ENCODE measurements around the gene COL26A1. TPM values are rescaled to one million over a fixed set of nuclear protein-coding genes. Genes with fewer than 3 reads are reported as not detected.

The COL26A1 gene
- total RNA-seq, 4 donors from 2014 or later, result 0.20 to 0.30 (median 0.21) TPM; not detected in 1

DNA sequence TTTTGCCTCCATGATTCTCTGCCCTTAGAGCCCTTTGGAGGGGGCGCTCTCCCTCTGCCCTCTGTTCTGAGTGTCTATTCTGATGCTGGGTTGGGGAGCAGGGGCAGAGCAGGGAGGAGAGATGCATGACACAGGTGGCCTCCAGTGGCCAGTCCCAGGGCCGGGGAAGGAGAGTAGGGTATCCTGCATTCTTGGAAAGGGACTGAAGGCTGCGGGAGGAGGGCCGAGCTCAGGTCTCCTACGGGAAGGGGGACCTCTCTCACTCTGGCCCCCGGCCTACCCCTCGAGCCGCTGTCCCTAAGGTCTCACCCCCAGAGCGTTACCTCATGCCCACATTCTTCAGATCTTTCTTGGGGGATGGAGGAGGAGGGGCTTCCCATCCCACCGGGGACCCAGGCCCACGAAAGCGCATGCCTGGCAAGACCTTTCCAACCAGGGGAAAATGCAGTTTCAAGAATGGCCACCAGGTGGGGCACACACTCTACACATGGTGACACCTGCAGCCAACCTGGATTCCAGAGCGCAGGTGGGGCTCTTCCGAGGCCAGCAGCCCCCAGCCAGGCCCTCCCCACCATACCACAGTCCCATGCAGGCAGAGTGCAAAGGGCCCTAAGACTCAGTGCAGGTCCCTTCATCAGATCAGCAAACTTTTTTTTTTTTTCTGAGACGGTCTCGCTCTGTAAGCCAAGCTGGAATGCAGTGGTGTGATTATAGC is 180.0 kb downstream of the COL26A1 start:
- TF ChIP-seq, protein P1, sequence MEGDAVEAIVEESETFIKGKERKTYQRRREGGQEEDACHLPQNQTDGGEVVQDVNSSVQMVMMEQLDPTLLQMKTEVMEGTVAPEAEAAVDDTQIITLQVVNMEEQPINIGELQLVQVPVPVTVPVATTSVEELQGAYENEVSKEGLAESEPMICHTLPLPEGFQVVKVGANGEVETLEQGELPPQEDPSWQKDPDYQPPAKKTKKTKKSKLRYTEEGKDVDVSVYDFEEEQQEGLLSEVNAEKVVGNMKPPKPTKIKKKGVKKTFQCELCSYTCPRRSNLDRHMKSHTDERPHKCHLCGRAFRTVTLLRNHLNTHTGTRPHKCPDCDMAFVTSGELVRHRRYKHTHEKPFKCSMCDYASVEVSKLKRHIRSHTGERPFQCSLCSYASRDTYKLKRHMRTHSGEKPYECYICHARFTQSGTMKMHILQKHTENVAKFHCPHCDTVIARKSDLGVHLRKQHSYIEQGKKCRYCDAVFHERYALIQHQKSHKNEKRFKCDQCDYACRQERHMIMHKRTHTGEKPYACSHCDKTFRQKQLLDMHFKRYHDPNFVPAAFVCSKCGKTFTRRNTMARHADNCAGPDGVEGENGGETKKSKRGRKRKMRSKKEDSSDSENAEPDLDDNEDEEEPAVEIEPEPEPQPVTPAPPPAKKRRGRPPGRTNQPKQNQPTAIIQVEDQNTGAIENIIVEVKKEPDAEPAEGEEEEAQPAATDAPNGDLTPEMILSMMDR (IDR thresholded peaks at IDR 0.05), result peak; percentile 77 to 96 (median 91)
- no peak for TF ChIP-seq POLR2A (IDR thresholded peaks at IDR 0.05)
- WGBS, 2 donors, result 30 to 32% methylated on average over 15 to 16 of the region's 16 CpGs
- no peaks in the 10 kb centered on the region for H3K27me3 ChIP-seq
- peaks cover 0 to 9% (median 0%) of the 10 kb centered on the region in 4 donors for H3K4me1 ChIP-seq
- H3K9me3 ChIP-seq, result no peaks in the 10 kb centered on the region
- H3K36me3 ChIP-seq, result no peaks in the 10 kb centered on the region
- H3K27ac ChIP-seq, result no peak overlapping the region
- H3K4me3 ChIP-seq, result no peak overlapping the region
- peak; percentile 75 to 93 for DNase-seq (ENCODE audit: low spot score in 2 of 2)

DNA sequence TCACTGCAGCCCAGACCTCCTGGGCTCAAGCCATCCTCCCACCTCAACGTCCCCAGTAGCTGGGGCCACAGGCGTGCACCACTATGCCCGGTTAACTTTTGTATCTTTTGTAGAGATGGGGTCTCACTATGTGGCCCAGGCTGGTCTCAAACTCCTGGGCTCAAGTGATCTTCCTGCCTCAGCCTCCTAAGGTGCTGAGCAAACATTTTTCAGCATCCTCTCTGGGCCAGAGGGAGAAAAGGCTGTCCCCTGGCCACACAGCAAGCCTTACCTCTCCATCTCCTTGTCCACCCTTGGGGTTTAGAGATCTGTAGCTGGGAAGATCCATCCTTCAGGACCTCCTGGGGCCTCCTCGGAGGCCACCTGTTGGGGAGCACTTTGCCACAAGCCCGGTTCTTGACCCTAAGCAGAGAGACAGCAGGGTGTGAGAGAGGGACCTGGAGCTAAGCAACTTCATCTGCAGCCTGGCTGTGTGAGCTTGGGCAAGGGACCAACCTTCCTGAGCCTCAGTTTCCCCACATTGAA is 180.6 kb downstream of the COL26A1 start:
- no peaks in the 10 kb centered on the region for H3K27me3 ChIP-seq
- H3K4me1 ChIP-seq, result peaks cover 0 to 8% (median 0%) of the 10 kb centered on the region in 4 donors
- H3K36me3 ChIP-seq, result no peaks in the 10 kb centered on the region
- H3K27ac ChIP-seq, result no peak overlapping the region
- no peak for DNase-seq (ENCODE audit: low spot score in 2 of 2)
- TF ChIP-seq, protein P1 (IDR thresholded peaks at IDR 0.05), result no peak
- no peak for TF ChIP-seq POLR2A (IDR thresholded peaks at IDR 0.05)
- TF ChIP-seq EP300 (IDR thresholded peaks at IDR 0.05), result no peak
- no peak overlapping the region for H3K4me3 ChIP-seq
- no peaks in the 10 kb centered on the region for H3K9me3 ChIP-seq
- 57 to 58% methylated on average over 5 of the region's 5 CpGs for WGBS, 2 donors

- peaks cover 0 to 2% (median 0%) of the 10 kb centered on the region in 4 donors for H3K4me1 ChIP-seq
- H3K36me3 ChIP-seq, result no peaks in the 10 kb centered on the region
- H3K4me3 ChIP-seq, result no peak overlapping the region
- H3K27ac ChIP-seq, result no peak overlapping the region
- no peaks in the 10 kb centered on the region for H3K27me3 ChIP-seq
- no peak for DNase-seq (ENCODE audit: low spot score in 2 of 2)
- whole genome bisulfite sequencing, 2 donors, result 92% methylated on average over 10 of the region's 10 CpGs
- TF ChIP-seq, protein P1 (IDR thresholded peaks at IDR 0.05), result no peak
- no peak for TF ChIP-seq EP300 (IDR thresholded peaks at IDR 0.05)
- no peak for TF ChIP-seq POLR2A (IDR thresholded peaks at IDR 0.05)
- H3K9me3 ChIP-seq, result no peaks in the 10 kb centered on the region
Measured at GRCh38 chr7:101543846-101544245, 181.2 kb downstream of the COL26A1 start.

GRCh38 chr7:101545441-101546190 is 182.9 kb downstream of the COL26A1 start:
- 79 to 81% methylated on average over 8 to 9 of the region's 10 CpGs for WGBS, 2 donors
- no peak overlapping the region for H3K4me3 ChIP-seq
- TF ChIP-seq EP300 (IDR thresholded peaks at IDR 0.05) (no peak), POLR2A (IDR thresholded peaks at IDR 0.05) (no peak)
- TF ChIP-seq, protein P1 (IDR thresholded peaks at IDR 0.05), result no peak
- no peak overlapping the region for H3K27ac ChIP-seq
- H3K4me1 ChIP-seq, result no peaks in the 10 kb centered on the region
- H3K9me3 ChIP-seq, result no peaks in the 10 kb centered on the region
- DNase-seq (ENCODE audit: low spot score in 2 of 2), result no peak
- no peaks in the 10 kb centered on the region for H3K27me3 ChIP-seq
- H3K36me3 ChIP-seq, result no peaks in the 10 kb centered on the region
